NK-92 treated with Interleukin-12 subunit alpha and Interleukin-12 subunit beta, amount 100 ng/mL, for 24 hours (cell line): ENCODE measurements around the gene ADAMTS17.
"Not testable (repeated sequence)": the region's sequence is repeated elsewhere in the genome, so short reads cannot be mapped to it uniquely, and the experiment has no call there.

Source experiments
- DNase-seq: peaks from one replicate; lab custom pipeline; 2025; lab: John Stamatoyannopoulos, UW

The ADAMTS17 gene

DNA sequence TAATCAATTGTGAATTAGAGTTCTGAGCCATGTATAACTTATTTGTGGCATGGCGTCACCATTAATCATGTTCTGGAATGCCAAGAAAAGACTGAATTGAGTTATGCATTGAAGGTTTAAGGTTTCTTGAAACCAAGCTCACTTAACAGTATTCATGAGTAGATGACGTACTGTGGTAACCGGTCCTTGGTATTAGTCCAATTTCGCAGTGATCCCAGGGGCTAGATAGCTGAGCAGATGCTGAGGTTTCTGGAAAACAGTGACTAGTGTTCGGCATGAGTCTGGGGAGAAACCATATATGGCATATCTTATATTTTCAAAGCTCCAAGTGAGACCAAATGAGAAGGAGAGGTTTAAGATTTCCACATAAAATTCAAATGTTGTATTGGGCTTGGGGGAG is 390.3 kb downstream of the ADAMTS17 start:
- DNase-seq = no peak

DNA sequence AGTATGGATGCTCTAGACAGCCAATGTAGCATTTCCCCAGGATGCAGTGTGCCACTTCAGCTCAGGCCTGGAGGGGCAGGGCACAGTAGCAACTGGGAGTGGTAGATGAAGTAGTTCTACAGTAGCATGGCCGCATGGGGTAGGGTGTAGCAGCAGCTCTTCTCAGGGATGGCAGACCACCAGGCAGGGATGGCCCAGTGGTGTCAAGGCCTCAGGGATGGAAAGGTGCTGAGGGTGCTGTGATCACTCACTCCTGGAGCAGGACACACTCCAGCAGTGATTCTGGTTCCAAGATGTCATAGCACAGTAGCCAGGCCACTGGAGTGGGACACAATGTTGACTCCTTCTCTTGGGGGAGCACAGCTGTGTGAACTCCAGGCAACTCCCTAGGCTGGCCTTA is 397.6 kb downstream of the ADAMTS17 start:
- DNase-seq = no peak

- no peak for DNase-seq
Measured at GRCh38 chr15:99943466-99943865, 398.3 kb downstream of the ADAMTS17 start.

DNA sequence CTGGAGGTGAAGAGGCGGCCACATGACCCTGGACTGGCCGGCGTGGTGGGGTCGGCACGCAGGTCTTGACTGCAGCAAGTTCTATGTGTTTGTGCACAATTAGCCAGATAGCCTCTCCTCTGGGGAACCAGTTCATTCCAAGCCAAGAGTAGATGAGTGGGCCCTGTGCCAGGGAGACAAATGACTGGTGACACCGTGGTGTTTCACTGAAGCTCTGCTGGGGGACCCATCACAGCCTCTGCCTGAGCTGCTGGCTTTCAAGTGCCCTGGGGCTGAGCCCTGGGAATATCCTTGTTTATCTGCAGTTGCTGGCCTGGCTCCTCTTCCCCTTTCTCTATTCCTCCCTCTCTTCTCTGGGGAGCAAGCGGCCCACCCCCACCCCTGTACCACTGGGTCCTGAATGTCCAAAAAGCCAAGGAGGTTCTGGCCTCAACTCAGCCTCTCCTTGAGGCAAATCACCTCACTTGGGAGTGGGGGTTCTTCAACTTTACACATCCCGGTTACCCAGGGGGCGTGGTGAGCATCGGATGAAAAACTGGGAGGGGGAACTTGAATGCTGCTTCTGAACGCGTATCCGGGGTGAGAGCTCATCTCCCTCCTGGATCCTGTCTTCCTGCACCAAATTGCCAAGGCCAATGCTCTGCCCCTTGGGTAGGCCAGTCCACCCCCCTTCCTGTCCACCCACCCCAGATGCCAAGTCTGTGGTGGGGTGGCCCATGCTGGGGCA is 408.9 kb downstream of the ADAMTS17 start:
- no peak for DNase-seq

DNA sequence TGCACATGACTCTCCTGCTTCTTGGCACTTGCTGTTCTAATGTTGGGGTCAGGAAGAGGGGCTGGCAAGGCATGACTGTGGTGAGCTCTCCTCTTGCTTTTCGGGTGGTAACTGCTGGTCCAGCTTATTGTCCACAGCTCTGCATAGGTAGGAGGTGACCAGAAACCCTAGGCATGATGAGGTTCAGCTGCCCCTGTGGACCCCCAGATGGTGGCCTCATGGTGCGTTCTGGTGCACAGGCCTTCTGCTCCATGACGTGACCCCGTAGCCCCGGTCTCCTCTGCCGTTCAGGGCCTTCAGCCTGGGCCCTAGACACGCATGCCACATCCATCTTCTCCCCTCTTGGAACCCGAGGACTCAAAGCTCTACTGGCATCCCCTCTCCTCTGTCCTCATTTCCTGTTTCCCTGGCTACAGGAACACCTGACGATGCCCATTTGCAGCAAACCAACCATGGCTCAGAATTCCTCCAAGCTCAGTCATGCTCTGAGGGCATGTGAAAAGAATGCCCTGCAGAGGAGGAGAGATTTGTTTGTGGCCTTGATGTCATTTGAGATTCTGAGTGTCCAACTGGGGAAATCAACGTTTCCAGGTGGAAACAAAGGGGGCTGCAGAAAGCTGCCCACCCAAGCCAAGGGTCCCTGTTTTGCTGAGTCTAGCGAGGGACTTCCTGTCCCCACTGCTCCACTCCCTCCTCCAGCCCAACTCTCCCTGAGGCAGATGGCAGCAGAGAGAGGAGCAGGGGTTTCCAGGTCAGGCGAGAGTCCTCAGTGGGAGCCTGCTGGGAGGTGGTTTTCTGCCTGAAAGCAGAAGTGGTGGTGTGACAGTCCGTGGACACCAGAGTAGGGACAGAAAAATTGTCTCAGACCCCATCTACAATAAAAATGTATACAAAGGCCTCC is 409.8 kb downstream of the ADAMTS17 start:
- DNase-seq = no peak

DNA sequence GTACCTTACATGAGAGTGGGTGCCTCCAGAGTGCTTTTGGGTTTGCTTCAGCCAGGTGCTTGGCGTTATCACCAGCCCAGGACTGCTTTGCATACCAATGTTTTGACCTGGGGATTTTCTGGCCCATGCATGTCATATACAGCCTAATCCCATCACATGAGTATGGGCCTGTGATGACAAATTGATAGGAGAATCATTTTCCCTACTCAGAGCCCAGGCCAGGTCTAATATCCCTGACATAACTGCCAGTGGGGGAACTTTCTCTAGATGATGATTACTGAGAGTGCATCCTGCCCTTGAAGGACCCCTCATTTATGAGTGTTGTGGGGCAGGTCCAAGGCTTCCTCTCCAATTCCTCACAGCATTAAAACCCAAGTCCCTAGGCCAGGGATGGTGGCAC is 411.1 kb downstream of the ADAMTS17 start:
- DNase-seq = no peak

DNA sequence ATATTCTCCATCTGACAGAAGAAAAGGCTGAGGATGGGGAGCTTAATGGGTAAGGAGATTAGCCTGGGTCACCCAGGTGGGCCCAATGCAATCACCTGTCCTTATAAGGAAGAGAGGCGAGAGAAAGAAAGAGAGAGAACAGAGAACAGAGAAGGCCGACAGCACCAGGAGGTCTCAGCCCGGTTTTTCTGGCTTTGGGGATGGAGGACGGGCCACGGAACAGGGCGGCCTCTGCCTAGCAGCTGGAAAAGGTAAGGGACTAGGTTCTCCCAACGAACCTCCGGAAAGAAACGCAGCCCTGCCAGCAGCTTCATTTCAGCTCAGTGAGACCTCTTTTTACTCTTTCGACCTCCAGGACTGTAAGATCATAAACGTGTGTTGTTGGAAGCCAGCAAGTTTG is 412.5 kb downstream of the ADAMTS17 start:
- DNase-seq = no peak

DNA sequence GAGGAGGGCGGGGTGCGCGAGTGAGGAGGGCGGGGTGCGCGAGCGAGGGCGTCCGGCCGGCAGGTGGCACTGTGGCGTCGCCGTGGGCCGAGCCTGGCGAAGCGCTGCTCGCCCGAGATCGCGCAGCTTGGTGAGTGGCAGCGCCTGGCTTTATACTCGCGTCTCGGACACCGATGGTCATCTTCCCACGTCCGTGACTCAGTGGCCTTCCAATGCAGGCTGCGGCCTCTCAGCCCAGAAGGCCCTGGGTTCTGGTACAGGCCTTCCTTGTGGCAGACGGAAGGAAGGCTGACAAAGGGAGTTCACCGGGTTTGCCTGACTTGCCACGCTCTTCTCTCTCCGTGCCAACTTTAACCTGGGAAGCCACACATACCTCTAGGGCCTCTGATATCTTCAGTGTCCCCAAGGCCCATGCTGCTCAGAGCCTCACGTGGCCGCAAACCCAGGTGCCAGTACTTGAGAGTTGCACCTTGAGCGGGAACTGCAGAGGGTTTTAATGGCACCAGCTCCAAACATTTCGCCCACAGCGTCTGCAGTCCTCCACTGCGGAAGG is 413.3 kb downstream of the ADAMTS17 start:
- no peak for DNase-seq

DNA sequence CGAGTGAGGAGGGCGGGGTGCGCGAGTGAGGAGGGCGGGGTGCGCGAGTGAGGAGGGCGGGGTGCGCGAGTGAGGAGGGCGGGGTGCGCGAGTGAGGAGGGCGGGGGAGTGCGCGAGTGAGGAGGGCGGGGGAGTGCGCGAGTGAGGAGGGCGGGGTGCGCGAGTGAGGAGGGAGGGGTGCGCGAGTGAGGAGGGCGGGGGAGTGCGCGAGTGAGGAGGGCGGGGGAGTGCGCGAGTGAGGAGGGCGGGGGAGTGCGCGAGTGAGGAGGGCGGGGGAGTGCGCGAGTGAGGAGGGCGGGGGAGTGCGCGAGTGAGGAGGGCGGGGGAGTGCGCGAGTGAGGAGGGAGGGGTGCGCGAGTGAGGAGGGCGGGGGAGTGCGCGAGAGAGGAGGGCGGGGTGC is 415.2 kb downstream of the ADAMTS17 start:
- not testable (repeated sequence) for DNase-seq

DNA sequence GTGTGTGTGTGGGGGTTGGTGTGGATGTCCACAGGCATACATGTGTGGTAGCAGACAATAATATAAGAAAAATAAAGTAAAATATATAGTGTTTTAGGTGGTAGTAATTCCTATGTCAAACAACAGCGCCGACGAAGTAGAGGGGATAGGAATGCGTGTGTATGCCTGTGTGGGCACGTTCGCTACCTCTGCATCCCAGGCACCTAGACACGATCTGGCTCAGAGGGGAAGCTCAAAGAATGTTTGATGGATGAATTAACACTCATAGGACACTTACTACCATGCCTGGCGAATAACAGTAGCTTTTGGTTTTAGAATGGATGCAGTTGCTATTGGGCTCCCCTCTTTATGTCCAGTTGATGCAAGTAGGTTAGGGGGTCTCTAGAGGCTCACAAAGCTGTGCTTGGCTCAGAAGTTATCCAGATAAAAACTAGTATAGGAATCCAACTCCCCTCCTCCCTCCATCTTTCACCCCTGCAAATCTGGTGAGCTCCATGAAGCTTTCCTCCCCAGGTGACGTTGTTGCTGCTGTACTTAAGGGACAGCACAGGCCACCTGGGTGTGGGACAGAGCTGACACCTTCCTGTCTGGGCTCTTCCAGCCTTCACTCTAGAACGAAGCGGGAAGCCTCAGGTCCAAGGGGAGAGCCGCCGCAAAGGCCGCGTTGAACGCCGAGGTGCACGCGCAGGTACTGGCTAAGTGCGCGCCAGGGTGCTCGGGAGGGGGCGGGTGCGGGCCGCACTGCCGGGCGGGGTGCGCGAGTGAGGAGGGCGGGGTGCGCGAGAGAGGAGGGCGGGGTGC is 415.9 kb downstream of the ADAMTS17 start:
- no peak for DNase-seq

- no peak for DNase-seq
Measured at GRCh38 chr15:99923711-99924110, 418.1 kb downstream of the ADAMTS17 start.
